NCI-H1694 (cell line): ENCODE results near the gene TMUB1.

Experiments used
- DNase-seq: peaks from one replicate; lab custom pipeline; 2025; lab: John Stamatoyannopoulos, UW

The TMUB1 gene

DNA sequence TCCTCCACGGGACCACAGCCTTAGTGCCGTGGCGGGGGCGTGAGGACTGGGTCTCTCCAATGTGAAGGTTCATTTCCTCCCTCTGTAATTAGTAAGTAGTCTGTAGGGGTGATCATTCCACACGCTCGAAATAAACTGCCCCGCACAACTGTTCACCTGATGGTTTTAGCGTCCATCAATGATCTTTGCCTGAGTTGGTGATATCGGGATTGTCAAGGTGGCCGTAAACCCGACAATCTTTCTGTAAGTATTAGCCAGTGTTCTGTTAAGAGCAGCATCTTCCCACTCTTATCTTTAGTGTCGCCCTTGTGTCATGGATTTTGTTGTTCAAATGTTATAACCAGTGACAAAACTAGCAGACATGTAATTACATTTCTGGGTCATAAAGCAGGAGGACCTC lies 20.7 kb upstream of the TMUB1 start:
- no peak for DNase-seq

DNA sequence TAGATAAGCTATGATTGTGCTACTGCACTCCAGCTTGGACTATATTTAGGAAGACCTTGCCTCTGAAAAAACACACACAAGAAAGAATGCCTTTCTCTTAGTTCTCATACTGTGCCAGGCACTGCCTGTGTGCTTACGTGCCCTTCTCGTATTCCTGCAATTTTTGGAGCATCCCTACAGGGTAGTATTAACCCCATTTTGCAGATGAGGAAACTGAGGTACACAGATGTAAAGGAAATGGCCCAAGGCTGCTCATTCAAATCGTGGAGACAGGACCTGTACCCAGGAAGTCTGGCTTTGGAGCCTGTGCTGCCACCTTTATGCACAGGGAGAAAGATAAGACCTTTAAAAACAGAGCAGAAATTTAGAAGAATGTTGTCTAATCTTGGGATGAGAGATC lies 19.7 kb upstream of the TMUB1 start:
- DNase-seq, result no peak

DNA sequence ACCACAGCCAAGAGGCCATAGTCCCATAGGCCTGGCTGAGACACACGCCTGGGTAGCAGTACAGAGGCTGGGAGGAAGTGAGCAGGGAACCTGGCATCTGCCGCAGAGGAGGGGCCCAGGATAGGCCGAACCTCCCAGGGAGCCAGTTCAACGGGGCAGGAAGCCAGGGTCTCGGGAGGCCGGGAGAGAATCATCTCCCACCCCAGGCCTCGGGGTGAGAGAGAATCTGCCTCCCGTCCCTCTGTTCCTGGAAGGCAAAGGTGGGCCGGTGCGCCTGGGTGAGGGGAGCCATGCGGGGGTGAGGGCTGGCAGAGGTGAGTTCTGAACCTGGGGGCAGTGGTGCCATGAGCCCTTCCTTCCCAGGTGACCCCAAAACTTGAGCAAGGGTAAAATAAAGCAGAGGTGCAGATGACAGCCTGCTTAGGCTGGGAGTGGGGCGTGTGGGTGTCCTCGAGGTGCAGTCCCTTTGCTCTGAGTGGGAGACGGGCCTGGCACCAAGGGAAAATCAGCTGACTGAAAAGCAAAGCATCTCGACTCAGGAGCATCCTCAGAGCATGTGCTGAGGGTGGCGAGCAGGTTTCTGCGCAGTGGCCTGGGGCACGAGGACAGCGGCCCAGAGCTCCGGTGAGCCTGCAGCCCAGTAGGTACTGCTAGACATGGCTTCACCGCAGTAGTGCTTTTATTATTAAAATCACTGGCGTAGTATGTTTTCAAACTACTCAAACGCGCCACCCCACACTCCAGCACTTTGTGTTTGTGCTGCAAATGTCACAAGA lies 18.5 kb upstream of the TMUB1 start:
- no peak for DNase-seq

DNA sequence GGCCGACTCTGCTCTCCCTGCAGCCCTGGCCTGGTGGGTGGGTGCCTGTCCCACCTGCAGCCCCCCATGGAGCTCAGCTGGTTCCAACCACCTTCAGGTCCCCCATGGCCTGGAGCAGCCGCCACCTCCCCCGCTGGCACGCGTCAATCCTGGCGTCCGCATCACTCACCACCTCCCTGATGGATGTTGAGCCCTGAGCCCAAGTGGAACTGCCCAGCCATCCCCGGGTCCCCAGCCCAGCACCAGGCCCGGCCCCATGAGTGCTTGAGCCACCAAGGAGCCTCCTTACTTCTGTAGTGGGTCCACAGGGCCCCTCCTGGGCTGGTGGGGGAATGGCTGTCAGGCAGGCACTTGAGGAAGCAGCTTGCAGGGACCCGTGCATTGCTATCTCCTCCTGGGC lies 17.6 kb upstream of the TMUB1 start:
- no peak for DNase-seq

DNA sequence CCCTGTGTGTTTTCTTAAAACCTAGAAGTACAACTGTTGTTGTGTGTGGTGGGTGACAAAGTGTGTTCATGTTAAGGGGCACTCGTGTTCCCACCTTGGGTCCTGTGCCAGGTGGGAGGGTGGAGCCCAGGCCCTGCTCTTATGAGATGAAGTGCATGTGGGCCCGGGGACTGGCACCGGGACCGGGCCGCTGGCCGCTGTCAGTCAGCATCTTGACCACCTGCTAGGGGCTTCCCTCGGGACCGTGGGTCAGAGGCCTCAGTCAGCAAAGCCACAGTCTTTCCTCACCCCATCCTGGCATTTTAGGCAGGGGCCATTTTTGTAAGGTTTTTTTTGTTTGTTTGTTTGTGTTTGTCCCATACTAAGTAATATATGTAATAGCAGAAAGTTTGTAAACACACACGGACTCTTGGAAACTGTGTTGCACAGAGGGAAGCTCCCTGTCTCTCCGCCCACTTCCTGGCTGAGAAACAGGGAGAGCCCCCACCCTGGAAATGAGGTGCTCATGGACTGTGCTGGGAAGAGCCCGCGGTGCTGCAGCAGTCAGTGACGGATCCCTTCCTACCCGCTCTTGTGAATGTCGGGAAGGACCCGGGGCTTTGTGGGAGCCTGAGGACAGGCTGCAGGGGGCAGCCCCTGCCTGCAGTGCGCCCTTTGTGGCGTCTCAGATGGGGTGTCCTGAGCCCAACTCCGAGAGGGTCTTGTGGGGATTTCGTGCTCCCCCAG lies 16.4 kb upstream of the TMUB1 start:
- no peak for DNase-seq

- no peak for DNase-seq
Observed at GRCh38 chr7:151095828-151096475, 12.7 kb upstream of the TMUB1 start.

GRCh38 chr7:151095123-151095797 lies 12.0 kb upstream of the TMUB1 start:
- DNase-seq, result no peak

- DNase-seq, result no peak
Observed at GRCh38 chr7:151094675-151095074, 11.4 kb upstream of the TMUB1 start.

DNA sequence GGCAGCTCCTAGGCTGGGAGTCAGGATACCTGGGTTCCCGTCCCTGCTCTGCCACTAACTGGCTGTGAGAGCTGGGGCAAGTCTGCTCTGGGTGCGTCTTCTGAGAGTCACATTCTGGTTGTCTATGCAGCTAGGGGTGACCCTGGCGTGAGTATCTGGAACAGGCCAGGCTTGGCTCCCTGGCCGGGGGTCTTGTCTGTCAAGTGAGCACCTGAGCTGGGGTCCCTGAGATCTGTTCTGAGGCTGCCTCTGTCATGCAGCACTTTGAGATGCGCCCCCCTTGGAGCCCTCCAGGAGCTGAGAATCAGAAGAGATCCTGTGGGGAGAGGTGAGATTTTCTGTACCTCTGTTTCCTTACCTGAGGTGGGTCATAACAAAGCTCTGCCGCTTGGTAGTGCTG lies 10.5 kb upstream of the TMUB1 start:
- DNase-seq, result no peak

DNA sequence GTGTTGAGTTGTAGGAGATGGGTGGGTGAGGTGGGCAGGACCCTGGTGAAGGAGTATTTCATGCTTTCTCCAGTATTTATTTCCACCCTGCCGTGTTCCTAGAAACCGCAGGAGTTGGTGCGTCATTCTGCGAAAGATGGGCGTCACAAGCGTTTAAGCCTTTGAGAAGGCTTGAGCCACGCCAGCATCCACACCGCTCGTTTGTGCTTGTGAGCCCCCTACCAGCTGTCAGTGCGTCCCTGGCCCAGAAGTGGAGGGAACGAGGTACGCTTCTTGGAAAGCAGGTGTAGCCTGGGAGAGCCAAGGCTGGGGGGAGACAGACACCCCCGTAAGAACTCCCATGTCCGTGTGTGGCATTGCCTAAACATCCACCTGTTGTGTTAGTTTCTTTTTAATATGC lies 8.7 kb upstream of the TMUB1 start:
- DNase-seq, result no peak

DNA sequence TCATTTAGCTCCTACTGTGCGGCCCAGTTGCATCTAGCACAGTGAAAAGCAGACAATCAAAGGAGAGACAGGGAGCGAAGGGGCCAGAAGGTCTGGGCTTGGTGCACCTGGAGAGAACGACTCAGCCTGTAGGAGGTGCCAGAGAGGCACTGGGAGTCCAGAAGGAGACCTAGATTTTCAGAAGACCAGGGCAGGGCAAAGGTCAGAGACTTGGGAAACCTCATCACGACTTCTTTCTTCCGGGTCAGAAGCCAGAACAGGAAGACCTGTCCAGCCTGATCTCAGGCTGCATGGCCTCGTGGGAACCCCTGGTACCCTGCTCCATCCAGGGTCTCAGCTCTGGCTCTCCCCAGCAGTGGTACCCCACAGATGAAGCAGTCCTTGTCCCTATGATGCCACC lies 8.1 kb upstream of the TMUB1 start:
- DNase-seq, result no peak

DNA sequence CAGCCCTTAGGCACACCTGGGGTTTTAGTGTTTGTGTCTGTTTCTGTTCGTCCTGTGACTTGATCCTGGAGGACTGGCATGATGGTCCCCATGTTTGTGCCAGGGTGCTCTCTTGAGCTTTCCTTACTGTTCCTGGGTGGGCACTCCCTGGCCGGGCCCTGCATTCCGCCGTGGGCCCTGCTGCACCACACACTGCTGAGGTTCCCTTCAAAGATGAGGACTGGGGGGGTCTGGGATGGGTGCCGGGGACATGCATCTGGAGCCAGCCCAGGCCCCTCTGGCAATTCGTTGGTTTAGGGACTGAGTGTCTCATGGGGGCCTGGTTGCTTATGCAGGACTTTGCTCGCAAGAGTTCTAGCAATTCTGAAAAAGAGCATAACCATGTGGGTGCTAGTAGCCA lies 7.7 kb upstream of the TMUB1 start:
- no peak for DNase-seq

GRCh38 chr7:151089893-151090730 lies 6.8 kb upstream of the TMUB1 start:
- DNase-seq, result no peak

- DNase-seq, result no peak
Observed at GRCh38 chr7:151088856-151089699, 5.8 kb upstream of the TMUB1 start.

GRCh38 chr7:151088019-151088855 lies 4.9 kb upstream of the TMUB1 start:
- no peak for DNase-seq

DNA sequence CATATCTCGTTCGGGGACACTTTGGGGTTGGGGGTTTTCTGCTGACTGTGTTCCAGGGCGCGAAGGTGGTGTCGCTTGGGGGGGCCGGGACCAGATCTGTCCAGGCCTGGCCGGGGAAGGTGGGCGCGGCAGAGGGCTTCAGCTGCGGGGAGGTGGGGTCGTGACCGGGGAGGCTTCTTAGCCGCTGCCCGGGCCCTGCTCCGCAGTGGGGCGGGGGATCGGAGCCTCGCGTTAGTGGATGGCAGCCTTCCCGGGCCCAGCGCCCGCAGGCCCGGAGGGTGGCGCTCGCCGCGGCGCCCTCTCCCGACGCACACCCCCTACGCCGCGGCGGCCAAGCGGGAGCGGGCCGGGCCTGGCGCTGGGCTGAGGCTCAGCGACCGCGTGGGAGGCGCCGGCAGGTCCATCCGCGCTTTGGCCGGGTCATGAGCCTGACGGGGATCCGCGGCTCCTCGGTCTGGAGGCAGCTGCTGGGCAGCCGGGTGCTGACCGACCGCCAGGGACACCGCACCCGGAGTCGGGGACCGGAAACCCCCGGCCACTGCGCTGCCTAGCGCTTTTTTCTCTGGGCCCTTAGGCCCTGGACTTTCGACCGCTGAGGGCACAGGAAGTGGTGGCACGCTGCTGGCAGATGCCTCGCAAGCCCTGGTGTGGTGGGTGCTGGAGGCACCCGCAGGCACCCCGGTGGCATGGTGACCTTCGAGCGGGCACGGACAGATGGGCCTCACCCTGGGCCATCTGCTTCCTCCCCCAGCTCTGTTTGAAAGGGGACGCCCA lies 4.1 kb upstream of the TMUB1 start:
- DNase-seq, result peak; percentile 39

- no peak for DNase-seq
Observed at GRCh38 chr7:151086802-151087244, 3.5 kb upstream of the TMUB1 start.

- DNase-seq, result peak; percentile 65
Observed at GRCh38 chr7:151085691-151086620, 2.7 kb upstream of the TMUB1 start, which contains the start of gene AGAP3. Gene AGAP3, plus strand, starts transcription at chr7:151086475. Its CDS starts 267 bp downstream, at chr7:151086742.
